ENCODE data around the gene PDE6C.
"Not testable (repeated sequence)": the region's sequence is repeated elsewhere in the genome, so short reads cannot be mapped to it uniquely, and the experiment has no call there.

DNA sequence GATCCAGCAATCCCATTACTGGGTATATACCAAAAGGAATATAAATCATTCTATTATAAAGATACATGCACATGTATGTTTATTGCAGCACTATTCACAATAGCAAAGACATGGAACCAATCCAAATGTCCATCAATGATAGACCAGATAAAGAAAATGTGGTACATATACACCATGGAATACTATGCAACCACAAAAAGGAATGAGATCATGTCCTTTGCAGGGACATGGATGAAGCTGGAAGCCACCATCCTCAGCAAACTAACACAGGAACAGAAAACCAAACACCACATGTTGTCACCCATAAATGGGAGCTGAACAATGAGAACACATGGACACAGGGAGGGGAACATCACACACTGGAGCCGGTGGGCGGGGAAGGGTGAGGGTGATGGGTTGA lies 84.2 kb downstream of the PDE6C start:
- not testable (repeated sequence) for TF ChIP-seq POLR2AphosphoS5 (IDR thresholded peaks at IDR 0.05; ENCODE audit: low read depth, low read length); POLR2A (IDR thresholded peaks at IDR 0.05; ENCODE audit: low read depth, low read length); TAF1 (IDR thresholded peaks at IDR 0.05; ENCODE audit: borderline replicate concordance, low read depth, low read length)

Measured in GM12892 (cell line).